OCI-LY1 (cell line): ENCODE data around the gene PPM1D.

ENCODE experiments used
- H2AFZ ChIP-seq: fragments of 200-600 bp; sonication (generic), shearing (Covaris generic); 2 replicates; pipeline ENCODE4 v1.6.0; 2014; ENCODE audit warnings: antibody characterized with exemption, mild to moderate bottlenecking, low read length
- H3F3A ChIP-seq: fragments of 200-600 bp; sonication (generic), shearing (Covaris generic); 2 replicates; pipeline ENCODE4 v1.6.0; 2014; ENCODE audit warnings: mild to moderate bottlenecking, antibody characterized with exemption, low read length, moderate library complexity; ENCODE audit not compliant: insufficient read depth
- H3K27ac ChIP-seq: fragments of 200-600 bp; sonication (generic); 2 replicates; pipeline ENCODE4 v1.5.1; 2014; ENCODE audit warnings: low read length, mixed run types, mild to moderate bottlenecking, low read depth; ENCODE audit not compliant: poor library complexity, severe bottlenecking
- H3K27me3 ChIP-seq: fragments of 200-600 bp; sonication (generic); 2 replicates; pipeline ENCODE4 v1.6.0; 2014; ENCODE audit warnings: antibody characterized with exemption, mild to moderate bottlenecking, low read length, moderate library complexity; ENCODE audit not compliant: insufficient read depth
- H3K36me3 ChIP-seq: fragments of 200-600 bp; sonication (generic); 2 replicates; pipeline ENCODE4 v1.6.1; 2014; ENCODE audit warnings: mild to moderate bottlenecking, antibody characterized with exemption, low read length, moderate library complexity, mixed read lengths; ENCODE audit not compliant: insufficient read depth
- H3K4me1 ChIP-seq: fragments of 200-600 bp; sonication (generic); 2 replicates; pipeline ENCODE4 v1.5.1; 2014; ENCODE audit warnings: mild to moderate bottlenecking, low read length, moderate library complexity; ENCODE audit not compliant: insufficient read depth, severe bottlenecking
- H3K4me2 ChIP-seq: fragments of 200-600 bp; sonication (generic), shearing (Covaris generic); 2 replicates; pipeline ENCODE4 v1.6.1; 2014; ENCODE audit warnings: low read length
- H3K4me3 ChIP-seq: fragments of 200-600 bp; sonication (generic); 2 replicates; pipeline ENCODE4 v1.5.1; 2014; ENCODE audit warnings: low read length, low read depth, mild to moderate bottlenecking, mixed read lengths; ENCODE audit not compliant: poor library complexity, severe bottlenecking
- H3K79me2 ChIP-seq: fragments of 200-600 bp; shearing (Covaris generic); 2 replicates; pipeline ENCODE4 v1.6.1; 2016; ENCODE audit warnings: mixed run types, low read length, mixed read lengths; ENCODE audit not compliant: insufficient read depth
- H3K9ac ChIP-seq: fragments of 200-600 bp; sonication (generic), shearing (Covaris generic); 2 replicates; pipeline ENCODE4 v1.6.1; 2014; ENCODE audit warnings: mild to moderate bottlenecking, low read length, mixed read lengths
- H3K9me2 ChIP-seq: fragments of 200-600 bp; sonication (generic), shearing (Covaris generic); 2 replicates; pipeline ENCODE4 v1.6.1; 2014; ENCODE audit warnings: low read depth, mild to moderate bottlenecking, low read length, mixed read lengths
- H3K9me3 ChIP-seq: fragments of 200-600 bp; shearing (Covaris generic); 2 replicates; pipeline ENCODE4 v1.6.1; 2014; ENCODE audit warnings: low read length, mixed read lengths
- H4K20me1 ChIP-seq: fragments of 200-600 bp; sonication (generic), shearing (Covaris generic); 2 replicates; pipeline ENCODE4 v1.6.0; 2016; ENCODE audit warnings: mild to moderate bottlenecking, low read length; ENCODE audit not compliant: insufficient read depth
- EZH2 ChIP-seq: fragments of 200-600 bp; sonication (generic), shearing (Covaris generic); IDR thresholded peaks from 2 replicates; pipeline ENCODE4 v1.8.0; 2017; ENCODE audit warnings: borderline replicate concordance, mixed run types, mild to moderate bottlenecking, antibody characterized with exemption, low read length, moderate library complexity, mixed read lengths
- TF ChIP-seq, protein P1 (sequence below): fragments of 200-600 bp; sonication (generic), shearing (Covaris generic); IDR thresholded peaks from 2 replicates; pipeline ENCODE4 v1.5.1; 2017; ENCODE audit warnings: mild to moderate bottlenecking, antibody characterized with exemption, low read length, moderate library complexity, mixed read lengths

PPM1D gene

DNA sequence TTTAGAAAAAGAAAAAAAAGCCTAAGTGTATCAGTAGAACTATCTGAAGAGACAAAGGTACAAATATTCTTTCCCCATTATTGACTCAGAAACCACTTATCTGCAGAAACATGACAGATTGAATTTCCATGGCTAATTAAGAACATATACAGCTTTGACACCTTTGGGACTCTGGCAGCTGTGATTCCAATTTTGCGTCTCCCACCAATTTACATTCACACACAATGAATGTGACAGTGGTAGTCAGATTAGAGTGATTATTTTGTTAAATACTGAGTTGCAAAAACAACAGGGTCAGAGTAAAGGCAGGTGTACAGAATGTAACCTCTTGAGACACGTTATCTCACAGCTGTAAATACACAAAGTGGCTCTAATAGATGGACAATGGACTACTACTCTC is 5.3 kb upstream of the PPM1D start:
- Histone ChIP-seq H3K9ac (no peak overlapping the region), H4K20me1 (no peaks in the 10 kb centered on the region), H3F3A (no peaks in the 10 kb centered on the region), H2AFZ (no peak overlapping the region), H3K79me2 (no peaks in the 10 kb centered on the region), H3K27me3 (no peaks in the 10 kb centered on the region), H3K36me3 (no peaks in the 10 kb centered on the region), H3K9me2 (no peaks in the 10 kb centered on the region), H3K27ac (no peak overlapping the region), H3K4me3 (no peak overlapping the region), H3K4me1 (peaks cover 6% of the 10 kb centered on the region), H3K9me3 (no peaks in the 10 kb centered on the region), H3K4me2 (no peak overlapping the region)
- TF ChIP-seq EZH2 = no peak
- TF ChIP-seq, protein P1, sequence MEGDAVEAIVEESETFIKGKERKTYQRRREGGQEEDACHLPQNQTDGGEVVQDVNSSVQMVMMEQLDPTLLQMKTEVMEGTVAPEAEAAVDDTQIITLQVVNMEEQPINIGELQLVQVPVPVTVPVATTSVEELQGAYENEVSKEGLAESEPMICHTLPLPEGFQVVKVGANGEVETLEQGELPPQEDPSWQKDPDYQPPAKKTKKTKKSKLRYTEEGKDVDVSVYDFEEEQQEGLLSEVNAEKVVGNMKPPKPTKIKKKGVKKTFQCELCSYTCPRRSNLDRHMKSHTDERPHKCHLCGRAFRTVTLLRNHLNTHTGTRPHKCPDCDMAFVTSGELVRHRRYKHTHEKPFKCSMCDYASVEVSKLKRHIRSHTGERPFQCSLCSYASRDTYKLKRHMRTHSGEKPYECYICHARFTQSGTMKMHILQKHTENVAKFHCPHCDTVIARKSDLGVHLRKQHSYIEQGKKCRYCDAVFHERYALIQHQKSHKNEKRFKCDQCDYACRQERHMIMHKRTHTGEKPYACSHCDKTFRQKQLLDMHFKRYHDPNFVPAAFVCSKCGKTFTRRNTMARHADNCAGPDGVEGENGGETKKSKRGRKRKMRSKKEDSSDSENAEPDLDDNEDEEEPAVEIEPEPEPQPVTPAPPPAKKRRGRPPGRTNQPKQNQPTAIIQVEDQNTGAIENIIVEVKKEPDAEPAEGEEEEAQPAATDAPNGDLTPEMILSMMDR = no peak

DNA sequence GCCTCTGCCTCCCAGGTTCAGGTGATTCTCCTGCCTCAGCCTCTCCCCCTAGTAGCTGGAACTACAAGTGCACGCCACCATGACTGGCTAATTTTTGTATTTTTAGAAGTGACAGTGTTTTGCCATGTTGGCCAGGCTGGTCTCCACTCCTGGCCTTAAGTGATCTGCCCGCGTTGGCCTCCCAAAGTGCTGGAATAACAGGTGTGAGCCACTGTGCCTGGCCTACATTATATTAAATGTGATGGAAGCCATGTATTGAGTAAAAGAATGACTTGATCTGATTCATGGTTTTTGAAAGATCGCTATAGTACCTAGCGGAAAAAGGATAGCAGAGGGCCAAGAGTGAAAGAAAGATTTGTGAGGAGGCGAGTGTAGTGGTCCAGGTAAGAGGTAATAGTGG is 2.7 kb upstream of the PPM1D start:
- H2AFZ ChIP-seq = no peak overlapping the region
- no peaks in the 10 kb centered on the region for H3K9me3 ChIP-seq
- H3K4me2 ChIP-seq = no peak overlapping the region
- peaks cover 15% of the 10 kb centered on the region for H3K79me2 ChIP-seq
- no peaks in the 10 kb centered on the region for H3K27me3 ChIP-seq
- no peaks in the 10 kb centered on the region for H3F3A ChIP-seq
- no peak for TF ChIP-seq EZH2
- TF ChIP-seq, protein P1 = no peak
- H3K36me3 ChIP-seq = no peaks in the 10 kb centered on the region
- H3K9me2 ChIP-seq = no peaks in the 10 kb centered on the region
- no peak overlapping the region for H3K27ac ChIP-seq
- H3K9ac ChIP-seq = no peak overlapping the region
- peaks cover 6% of the 10 kb centered on the region for H3K4me1 ChIP-seq
- H3K4me3 ChIP-seq = no peak overlapping the region
- no peaks in the 10 kb centered on the region for H4K20me1 ChIP-seq

GRCh38 chr17:60598001-60598736 is 1.8 kb upstream of the PPM1D start:
- Histone ChIP-seq H2AFZ (no peak overlapping the region), H3K27ac (no peak overlapping the region)

More at GRCh38 chr17:60598001-60598736, 1.8 kb upstream of the PPM1D start:
- Histone ChIP-seq H3K36me3 (no peaks in the 10 kb centered on the region), H3K4me2 (no peak overlapping the region), H3K79me2 (peaks cover 23% of the 10 kb centered on the region), H4K20me1 (no peaks in the 10 kb centered on the region), H3F3A (no peaks in the 10 kb centered on the region), H3K4me3 (no peak overlapping the region), H3K9me3 (no peaks in the 10 kb centered on the region), H3K4me1 (peaks cover 14% of the 10 kb centered on the region), H3K9ac (no peak overlapping the region), H3K9me2 (no peaks in the 10 kb centered on the region), H3K27me3 (no peaks in the 10 kb centered on the region)
- no peak for TF ChIP-seq EZH2
- TF ChIP-seq, protein P1 = no peak
